Liver (tissue), 3 donors: ENCODE results near the gene RNF25.

Experiments used
- TAF1 ChIP-seq: conservative IDR thresholded peaks from 2 replicates; pipeline ENCODE4 v1.6.1; 2016; ENCODE audit warnings: antibody characterized with exemption, mild to moderate bottlenecking
- YY1 ChIP-seq: IDR thresholded peaks from 2 replicates; pipeline ENCODE4 v1.6.1; 2016; ENCODE audit warnings: antibody characterized with exemption, mild to moderate bottlenecking
- TF ChIP-seq, protein P1 (sequence below): fragments of 150-350 bp; IDR thresholded peaks from 2 replicates; pipeline ENCODE4 v1.5.1; 2017; ENCODE audit warnings: improper control_type of control experiment, low read depth, low read length; ENCODE audit not compliant: missing input control
- TF ChIP-seq, protein P2 (sequence below): IDR thresholded peaks from 2 replicates; pipeline ENCODE4 v1.6.1; 2016; ENCODE audit warnings: antibody characterized with exemption
- donor health status: healthy.
- donor health status: healthy.

DNA sequence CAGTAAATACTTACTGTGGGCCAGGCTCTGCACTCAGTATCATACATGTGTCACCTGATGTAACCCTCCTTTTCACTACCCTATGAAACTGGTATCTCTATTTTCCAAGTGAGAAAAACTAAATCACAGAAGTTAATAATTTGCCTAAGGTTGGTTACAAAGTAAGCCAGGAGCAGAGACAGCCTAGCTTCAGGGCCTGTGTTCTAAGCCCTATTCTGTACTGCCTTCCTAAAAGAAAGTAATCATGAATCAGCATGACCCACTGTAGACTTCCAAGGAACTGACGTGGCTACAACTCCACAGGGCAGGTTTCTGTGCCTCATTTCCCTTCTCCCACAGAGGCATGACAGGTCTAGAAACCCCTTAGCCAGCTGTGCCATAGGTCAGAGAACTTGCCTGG lies 26.7 kb downstream of the RNF25 start:
- TF ChIP-seq, protein P1, sequence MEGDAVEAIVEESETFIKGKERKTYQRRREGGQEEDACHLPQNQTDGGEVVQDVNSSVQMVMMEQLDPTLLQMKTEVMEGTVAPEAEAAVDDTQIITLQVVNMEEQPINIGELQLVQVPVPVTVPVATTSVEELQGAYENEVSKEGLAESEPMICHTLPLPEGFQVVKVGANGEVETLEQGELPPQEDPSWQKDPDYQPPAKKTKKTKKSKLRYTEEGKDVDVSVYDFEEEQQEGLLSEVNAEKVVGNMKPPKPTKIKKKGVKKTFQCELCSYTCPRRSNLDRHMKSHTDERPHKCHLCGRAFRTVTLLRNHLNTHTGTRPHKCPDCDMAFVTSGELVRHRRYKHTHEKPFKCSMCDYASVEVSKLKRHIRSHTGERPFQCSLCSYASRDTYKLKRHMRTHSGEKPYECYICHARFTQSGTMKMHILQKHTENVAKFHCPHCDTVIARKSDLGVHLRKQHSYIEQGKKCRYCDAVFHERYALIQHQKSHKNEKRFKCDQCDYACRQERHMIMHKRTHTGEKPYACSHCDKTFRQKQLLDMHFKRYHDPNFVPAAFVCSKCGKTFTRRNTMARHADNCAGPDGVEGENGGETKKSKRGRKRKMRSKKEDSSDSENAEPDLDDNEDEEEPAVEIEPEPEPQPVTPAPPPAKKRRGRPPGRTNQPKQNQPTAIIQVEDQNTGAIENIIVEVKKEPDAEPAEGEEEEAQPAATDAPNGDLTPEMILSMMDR = no peak
- TF ChIP-seq TAF1 = no peak
- TF ChIP-seq, protein P2, sequence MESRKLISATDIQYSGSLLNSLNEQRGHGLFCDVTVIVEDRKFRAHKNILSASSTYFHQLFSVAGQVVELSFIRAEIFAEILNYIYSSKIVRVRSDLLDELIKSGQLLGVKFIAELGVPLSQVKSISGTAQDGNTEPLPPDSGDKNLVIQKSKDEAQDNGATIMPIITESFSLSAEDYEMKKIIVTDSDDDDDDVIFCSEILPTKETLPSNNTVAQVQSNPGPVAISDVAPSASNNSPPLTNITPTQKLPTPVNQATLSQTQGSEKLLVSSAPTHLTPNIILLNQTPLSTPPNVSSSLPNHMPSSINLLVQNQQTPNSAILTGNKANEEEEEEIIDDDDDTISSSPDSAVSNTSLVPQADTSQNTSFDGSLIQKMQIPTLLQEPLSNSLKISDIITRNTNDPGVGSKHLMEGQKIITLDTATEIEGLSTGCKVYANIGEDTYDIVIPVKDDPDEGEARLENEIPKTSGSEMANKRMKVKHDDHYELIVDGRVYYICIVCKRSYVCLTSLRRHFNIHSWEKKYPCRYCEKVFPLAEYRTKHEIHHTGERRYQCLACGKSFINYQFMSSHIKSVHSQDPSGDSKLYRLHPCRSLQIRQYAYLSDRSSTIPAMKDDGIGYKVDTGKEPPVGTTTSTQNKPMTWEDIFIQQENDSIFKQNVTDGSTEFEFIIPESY = no peak
- no peak for TF ChIP-seq YY1
